OCI-LY7 (cell line): ENCODE measurements around the gene TMEM18. TPM values are rescaled to one million over a fixed set of nuclear protein-coding genes. Genes with fewer than 3 reads are reported as not detected.

Source experiments
- Bru-seq: library from RNA; stranded (reverse); fragments of 400-500 nt; gene quantifications from one replicate; lab custom pipeline; 2021; lab: Mats Ljungman, UMichigan
- BruChase-seq, 2 experiments: library from RNA; stranded (reverse); fragments of 400-500 nt; gene quantifications; one replicate each; lab custom pipeline; 2021; lab: Mats Ljungman, UMichigan
- BruUV-seq: library from RNA; stranded (reverse); fragments of 400-500 nt; replicated peaks from 2 replicates; lab custom pipeline; 2021; lab: Mats Ljungman, UMichigan
- CTCF ChIA-PET: fragments of 300-600 bp; sonication (Branson Sonifier 250); formaldehyde crosslinking; loops from one replicate; lab custom pipeline; 2022; ENCODE audit warnings: antibody characterized with exemption; ENCODE audit not compliant: unreplicated experiment; lab: Charles Lee
- POLR2A ChIA-PET: fragments of 300-600 bp; sonication (Branson Sonifier 250); formaldehyde crosslinking; loops from one replicate; lab custom pipeline; 2022; ENCODE audit warnings: antibody characterized with exemption; lab: Charles Lee
- DNase-seq: peaks from one replicate; pipeline ENCODE4 v3.0.0-alpha.2; 2015; ENCODE audit warnings: low spot score
- H2AFZ ChIP-seq: fragments of 200-600 bp; sonication (generic), shearing (Covaris generic); 2 replicates; pipeline ENCODE4 v1.6.1; 2014; ENCODE audit warnings: mild to moderate bottlenecking, antibody characterized with exemption, low read length, moderate library complexity
- H3K27ac ChIP-seq: fragments of 200-600 bp; sonication (generic); 2 replicates; pipeline ENCODE4 v1.5.1; 2014; ENCODE audit warnings: mixed run types, low read depth, mild to moderate bottlenecking, moderate library complexity, low read length, inconsistent platforms; ENCODE audit not compliant: poor library complexity, severe bottlenecking
- H3K36me3 ChIP-seq: fragments of 200-600 bp; sonication (generic); 2 replicates; pipeline ENCODE4 v1.6.1; 2014; ENCODE audit warnings: mild to moderate bottlenecking, antibody characterized with exemption, low read length, moderate library complexity, mixed read lengths; ENCODE audit not compliant: insufficient read depth
- H3K4me1 ChIP-seq: fragments of 200-600 bp; sonication (generic); 2 replicates; pipeline ENCODE4 v1.5.1; 2014; ENCODE audit warnings: mild to moderate bottlenecking, low read length; ENCODE audit not compliant: insufficient read depth, poor library complexity, severe bottlenecking
- H3K4me2 ChIP-seq: fragments of 200-600 bp; sonication (generic); 2 replicates; pipeline ENCODE4 v1.6.1; 2014; ENCODE audit warnings: mild to moderate bottlenecking, low read length
- H3K4me3 ChIP-seq: fragments of 200-600 bp; sonication (generic); 2 replicates; pipeline ENCODE4 v1.5.1; 2014; ENCODE audit warnings: mild to moderate bottlenecking, low read depth, low read length; ENCODE audit not compliant: poor library complexity, severe bottlenecking
- H3K79me2 ChIP-seq: fragments of 200-600 bp; sonication (generic); 2 replicates; pipeline ENCODE4 v1.6.1; 2016; ENCODE audit warnings: low read depth, mild to moderate bottlenecking, low read length, moderate library complexity, mixed read lengths; ENCODE audit not compliant: insufficient read depth
- H3K9me2 ChIP-seq: fragments of 200-600 bp; sonication (generic); 2 replicates; pipeline ENCODE4 v1.6.1; 2016; ENCODE audit warnings: mild to moderate bottlenecking, low read length, mixed read lengths; ENCODE audit not compliant: insufficient read depth
- H3K9me3 ChIP-seq: fragments of 200-600 bp; sonication (generic); 2 replicates; pipeline ENCODE4 v1.6.1; 2014; ENCODE audit warnings: mild to moderate bottlenecking, mixed run types, low read length, mixed read lengths
- H4K20me1 ChIP-seq: fragments of 200-600 bp; sonication (generic); 2 replicates; pipeline ENCODE4 v1.6.1; 2014; ENCODE audit warnings: mild to moderate bottlenecking, antibody characterized with exemption, low read length, moderate library complexity, mixed read lengths; ENCODE audit not compliant: insufficient read depth
- EZH2phosphoT487 ChIP-seq: fragments of 200-600 bp; sonication (generic); IDR thresholded peaks from 2 replicates; pipeline ENCODE4 v1.6.1; 2018; ENCODE audit warnings: low read depth, borderline replicate concordance, mild to moderate bottlenecking, mixed run types, antibody characterized with exemption, low read length, moderate library complexity, mixed read lengths
- intact Hi-C: fragments of 100-400 bp; cut with micrococcal nuclease; formaldehyde crosslinking; loops from one replicate; pipeline ENCODE4 v1.10.0; 2022; ENCODE audit not compliant: unreplicated experiment
- long read RNA-seq: library from polyadenylated mRNA; stranded (forward); transcript quantifications from one replicate; pipeline ENCODE4 v2.0.0, GENCODE V29; 2022
- total RNA-seq, 2 experiments: library from RNA; depleted of rRNA in 1 of 2; stranded (reverse); fragments of >200 nt in 1 of 2; shearing (Covaris generic) in 1 of 2; gene quantifications; 2 replicates each; pipeline ENCODE4 v1.2.3, GENCODE V29; 2014 to 2022
- TF ChIP-seq, protein P1 (sequence below): fragments of 200-600 bp; sonication (generic); conservative IDR thresholded peaks from 2 replicates; pipeline ENCODE4 v1.5.1; 2014; ENCODE audit warnings: mild to moderate bottlenecking, antibody characterized with exemption, low read length, moderate library complexity, mixed read lengths

The TMEM18 gene
- total RNA-seq (2014; rRNA removed; shearing (Covaris generic)) (18.2 and 21.3 TPM in 2 replicates), total RNA-seq (2022) (31.1 and 37.4 TPM in 2 replicates), Bru-seq, nascent RNA (percentile 80 among the genes with signal in this experiment), BruChase-seq, experiment 1, labeled RNA remaining after a 6-hour chase (percentile 75 among the genes with signal in this experiment), BruChase-seq, experiment 2, labeled RNA remaining after a 2-hour chase (percentile 86 among the genes with signal in this experiment)
- long read RNA-seq, transcript TMEM18-201 (5 exons, 2,762 nt) = major isoform, 17 of 28 reads
- long read RNA-seq, partial matches to known transcripts = 0 of 28 reads
- long read RNA-seq, other reads (novel, unspliced or antisense) = 7 of 28 reads

- H4K20me1 ChIP-seq = peaks cover 26% of the 10 kb centered on the region; the same call in 1 of the 2 replicates
- no peaks in the 10 kb centered on the region for H3K9me2 ChIP-seq
- TSS peak; percentile 94 for BruUV-seq
- H3K36me3 ChIP-seq = peaks cover 35% of the 10 kb centered on the region
- peak within 1 kb of the TSS; percentile 94 for H3K27ac ChIP-seq
- TF ChIP-seq, protein P1, sequence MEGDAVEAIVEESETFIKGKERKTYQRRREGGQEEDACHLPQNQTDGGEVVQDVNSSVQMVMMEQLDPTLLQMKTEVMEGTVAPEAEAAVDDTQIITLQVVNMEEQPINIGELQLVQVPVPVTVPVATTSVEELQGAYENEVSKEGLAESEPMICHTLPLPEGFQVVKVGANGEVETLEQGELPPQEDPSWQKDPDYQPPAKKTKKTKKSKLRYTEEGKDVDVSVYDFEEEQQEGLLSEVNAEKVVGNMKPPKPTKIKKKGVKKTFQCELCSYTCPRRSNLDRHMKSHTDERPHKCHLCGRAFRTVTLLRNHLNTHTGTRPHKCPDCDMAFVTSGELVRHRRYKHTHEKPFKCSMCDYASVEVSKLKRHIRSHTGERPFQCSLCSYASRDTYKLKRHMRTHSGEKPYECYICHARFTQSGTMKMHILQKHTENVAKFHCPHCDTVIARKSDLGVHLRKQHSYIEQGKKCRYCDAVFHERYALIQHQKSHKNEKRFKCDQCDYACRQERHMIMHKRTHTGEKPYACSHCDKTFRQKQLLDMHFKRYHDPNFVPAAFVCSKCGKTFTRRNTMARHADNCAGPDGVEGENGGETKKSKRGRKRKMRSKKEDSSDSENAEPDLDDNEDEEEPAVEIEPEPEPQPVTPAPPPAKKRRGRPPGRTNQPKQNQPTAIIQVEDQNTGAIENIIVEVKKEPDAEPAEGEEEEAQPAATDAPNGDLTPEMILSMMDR = peak; percentile 34; the same call in 1 of the 2 replicates
- TF ChIP-seq EZH2phosphoT487 = no peak
- H3K4me2 ChIP-seq = peak within 1 kb of the TSS; percentile 87
- H3K4me1 ChIP-seq = peaks cover 37% of the 10 kb centered on the region
- DNase-seq = peak; percentile 99
- peaks cover 46% of the 10 kb centered on the region for H3K79me2 ChIP-seq
- H3K4me3 ChIP-seq = peak within 1 kb of the TSS; percentile 94
- H2AFZ ChIP-seq = peak within 1 kb of the TSS; percentile 74
- intact Hi-C loops = no loop called here
- ChIA-PET CTCF (no interaction called here), POLR2A (interaction anchor here (0.7 to 0.9 kb wide), 3 partner anchors 10 to 415 kb away, joined by 3 to 4 read pairs (median 3); no protein-coding TSS in a partner anchor)
- H3K9me3 ChIP-seq = no peaks in the 10 kb centered on the region
Measured at GRCh38 chr2:677056-677958, at the start of gene TMEM18. TSS of gene TMEM18 (minus strand) at chr2:677406. CDS start at chr2:677345, 61 bp downstream.

DNA sequence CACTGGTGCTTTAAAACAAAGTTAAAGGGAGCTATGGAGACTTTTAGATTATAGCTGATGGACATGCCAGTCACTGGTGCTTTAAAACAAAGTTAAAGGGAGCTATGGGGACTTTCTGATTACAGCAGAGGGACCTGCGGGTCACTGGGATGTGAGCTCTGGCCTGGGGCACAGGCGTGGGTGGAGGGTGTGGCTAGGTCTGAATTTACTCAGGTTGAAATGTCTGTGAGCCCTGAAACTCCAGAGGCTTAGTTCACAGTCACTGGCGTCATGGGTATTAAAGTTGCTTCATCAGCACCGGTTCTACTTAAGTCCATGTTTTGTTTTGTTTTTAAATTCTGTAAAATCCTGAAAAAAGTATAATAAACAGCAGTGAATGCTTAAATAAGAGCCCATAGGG is 49.0 kb upstream of the TMEM18 start:
- no TSS peak for BruUV-seq
- Histone ChIP-seq H3K27ac (no peak overlapping the region), H4K20me1 (no peaks in the 10 kb centered on the region), H3K36me3 (no peaks in the 10 kb centered on the region), H3K4me1 (no peaks in the 10 kb centered on the region), H3K9me2 (no peaks in the 10 kb centered on the region), H3K79me2 (no peaks in the 10 kb centered on the region), H3K4me3 (no peak overlapping the region), H3K4me2 (no peak overlapping the region), H2AFZ (no peak overlapping the region), H3K9me3 (no peaks in the 10 kb centered on the region)
- no peak for TF ChIP-seq EZH2phosphoT487
- TF ChIP-seq, protein P1 = no peak
- ChIA-PET CTCF (no interaction called here), POLR2A (interaction anchor here (0.7 to 1.3 kb wide), 2 partner anchors 8 to 106 kb away, joined by 3 read pairs; no protein-coding TSS in a partner anchor)
- DNase-seq = no peak
- intact Hi-C loops = no loop called here
